ENCODE results near the gene PSG4.
A peak's percentile ranks its signal among the peaks of the same experiment; 100 is the strongest.
"Not testable (repeated sequence)": the region's sequence is repeated elsewhere in the genome, so short reads cannot be mapped to it uniquely, and the experiment has no call there.

Gene PSG4

DNA sequence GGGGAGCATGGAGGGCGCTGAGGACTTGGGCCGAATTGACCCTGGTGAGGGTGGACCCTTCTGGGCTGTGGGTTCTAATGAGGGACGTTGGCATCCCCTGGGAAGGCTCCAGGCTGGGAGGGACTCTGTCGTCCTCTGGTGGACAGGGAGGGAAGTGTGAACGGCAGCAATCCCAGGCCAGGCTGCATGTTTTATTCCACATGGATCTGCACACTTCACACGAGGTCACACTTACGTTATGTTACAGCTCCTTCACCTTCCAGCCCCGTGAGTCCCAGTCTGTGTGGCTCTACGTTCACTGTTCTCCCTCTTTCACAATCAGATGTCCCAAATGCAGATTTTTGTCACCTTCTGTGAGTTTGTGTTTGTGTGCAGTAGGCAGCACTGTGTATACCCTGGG is 17.3 kb downstream of the PSG4 start:
- not testable (repeated sequence) for H3K4me3 ChIP-seq (ENCODE audit: control insufficient read depth, low read depth, low read length); DNase-seq (ENCODE audit: low read depth)
- TF ChIP-seq, protein P1, sequence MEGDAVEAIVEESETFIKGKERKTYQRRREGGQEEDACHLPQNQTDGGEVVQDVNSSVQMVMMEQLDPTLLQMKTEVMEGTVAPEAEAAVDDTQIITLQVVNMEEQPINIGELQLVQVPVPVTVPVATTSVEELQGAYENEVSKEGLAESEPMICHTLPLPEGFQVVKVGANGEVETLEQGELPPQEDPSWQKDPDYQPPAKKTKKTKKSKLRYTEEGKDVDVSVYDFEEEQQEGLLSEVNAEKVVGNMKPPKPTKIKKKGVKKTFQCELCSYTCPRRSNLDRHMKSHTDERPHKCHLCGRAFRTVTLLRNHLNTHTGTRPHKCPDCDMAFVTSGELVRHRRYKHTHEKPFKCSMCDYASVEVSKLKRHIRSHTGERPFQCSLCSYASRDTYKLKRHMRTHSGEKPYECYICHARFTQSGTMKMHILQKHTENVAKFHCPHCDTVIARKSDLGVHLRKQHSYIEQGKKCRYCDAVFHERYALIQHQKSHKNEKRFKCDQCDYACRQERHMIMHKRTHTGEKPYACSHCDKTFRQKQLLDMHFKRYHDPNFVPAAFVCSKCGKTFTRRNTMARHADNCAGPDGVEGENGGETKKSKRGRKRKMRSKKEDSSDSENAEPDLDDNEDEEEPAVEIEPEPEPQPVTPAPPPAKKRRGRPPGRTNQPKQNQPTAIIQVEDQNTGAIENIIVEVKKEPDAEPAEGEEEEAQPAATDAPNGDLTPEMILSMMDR (IDR thresholded peaks at IDR 0.05; ENCODE audit: control insufficient read depth, insufficient read depth, low read depth, low read length, missing control alignments), result peak; percentile 62

DNA sequence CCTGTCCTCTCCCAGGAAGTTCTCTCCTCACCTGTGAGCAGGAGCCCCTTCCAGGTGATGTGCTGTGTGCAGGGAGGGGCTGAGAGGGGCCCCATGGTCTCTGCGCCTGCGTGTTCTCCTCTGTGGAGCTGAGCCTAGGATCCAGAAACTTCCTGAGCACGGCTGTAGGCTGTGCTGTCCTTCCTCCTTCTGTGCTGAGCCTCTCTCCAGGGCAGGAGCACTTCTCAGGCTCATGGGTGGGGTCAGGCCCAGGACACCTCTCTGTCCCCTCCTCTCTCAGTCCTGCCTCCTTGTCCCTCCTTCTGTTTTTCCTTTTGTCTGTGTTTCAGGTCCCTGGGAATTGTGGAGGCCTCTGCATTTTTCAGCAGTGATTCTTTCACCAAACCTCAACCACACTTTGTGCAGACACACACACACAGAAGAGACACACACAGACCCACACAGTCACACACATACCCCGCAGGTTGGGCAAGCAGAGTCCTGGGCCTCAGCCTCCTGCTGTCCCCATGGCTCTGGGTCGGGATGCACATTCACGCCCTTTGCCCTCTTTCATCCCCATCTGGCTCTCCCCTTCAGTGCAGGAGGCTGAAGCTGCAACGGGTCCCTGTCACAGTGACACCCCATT is 19.0 kb downstream of the PSG4 start, which contains the start of gene PSG5:
Gene PSG5 (minus strand): TSS at position 226 of the 625 bp plus-strand sequence. CDS start 131 bp downstream, at position 95.
- H3K4me3 ChIP-seq (ENCODE audit: control insufficient read depth, low read depth, low read length), result peak within 1 kb of the TSS; percentile 13; the same call in 1 of the 2 replicates

GRCh38 chr19:43181869-43182771 is 23.3 kb downstream of the PSG4 start:
- not testable (repeated sequence) for H3K4me3 ChIP-seq (ENCODE audit: control insufficient read depth, low read depth, low read length)
- peak; percentile 47 for DNase-seq (ENCODE audit: low read depth)

More for the DNA sequence above, 19.0 kb downstream of the PSG4 start, which contains the start of gene PSG5:
- DNase-seq (ENCODE audit: low read depth), result not testable (repeated sequence)

DNA sequence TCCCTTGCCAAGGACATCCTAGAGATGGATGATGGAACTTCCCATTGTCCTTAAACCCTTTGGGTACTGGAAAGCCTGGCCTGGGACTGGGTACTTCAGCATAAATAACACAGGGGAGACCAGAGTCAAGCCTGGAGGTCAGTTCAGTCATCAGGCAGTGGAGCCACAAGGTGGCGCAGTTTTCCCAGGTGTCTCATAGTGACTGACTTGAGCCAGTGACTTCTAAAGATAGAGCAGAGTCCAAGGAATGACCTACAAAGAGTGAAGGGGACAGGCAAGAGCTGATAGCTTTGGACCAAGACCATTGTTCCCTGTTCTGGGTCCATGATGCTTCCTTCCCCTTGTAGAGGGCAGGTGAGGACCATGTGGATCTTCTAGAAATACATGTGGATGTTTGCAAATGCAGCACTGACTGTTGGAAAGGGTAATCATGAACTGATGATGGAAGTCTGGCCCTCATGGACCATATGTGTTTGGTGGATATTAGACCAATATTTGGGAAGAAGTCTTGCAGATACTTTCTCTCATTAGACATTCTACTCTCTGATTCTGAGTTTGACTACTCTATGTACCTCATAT is 25.8 kb downstream of the PSG4 start:
- H3K4me3 ChIP-seq (ENCODE audit: control insufficient read depth, low read depth, low read length); DNase-seq (ENCODE audit: low read depth): not testable (repeated sequence)

DNA sequence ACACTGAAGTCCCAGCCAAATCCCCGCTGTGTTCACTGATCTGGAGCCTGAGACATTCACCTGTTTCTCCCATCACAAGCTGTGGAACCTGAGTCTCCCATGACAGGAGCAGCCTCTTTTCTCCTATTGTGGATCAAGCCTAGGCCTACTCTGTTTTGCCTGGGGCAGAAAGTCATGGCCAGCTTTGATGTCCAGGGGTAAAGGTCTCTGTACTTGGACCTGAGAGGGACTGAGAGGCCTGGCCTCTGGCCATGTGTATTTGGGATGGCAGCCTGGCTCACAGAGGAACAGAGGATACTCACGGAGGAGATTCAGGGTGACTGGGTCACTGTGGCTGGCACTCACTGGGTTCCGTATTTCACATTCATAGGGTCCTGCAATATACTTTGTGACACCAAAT is 26.9 kb downstream of the PSG4 start:
- not testable (repeated sequence) for H3K4me3 ChIP-seq (ENCODE audit: control insufficient read depth, low read depth, low read length); DNase-seq (ENCODE audit: low read depth)

GRCh38 chr19:43165906-43166305 is 39.5 kb downstream of the PSG4 start:
- not testable (repeated sequence) for H3K4me3 ChIP-seq (ENCODE audit: control insufficient read depth, low read depth, low read length)

GRCh38 chr19:43163135-43163534 is 42.3 kb downstream of the PSG4 start:
- not testable (repeated sequence) for DNase-seq (ENCODE audit: low read depth); H3K4me3 ChIP-seq (ENCODE audit: control insufficient read depth, low read depth, low read length)

More at GRCh38 chr19:43165906-43166305, 39.5 kb downstream of the PSG4 start:
- not testable (repeated sequence) for DNase-seq (ENCODE audit: low read depth)

GRCh38 chr19:43162261-43162660 is 43.2 kb downstream of the PSG4 start:
- DNase-seq (ENCODE audit: low read depth); H3K4me3 ChIP-seq (ENCODE audit: control insufficient read depth, low read depth, low read length): not testable (repeated sequence)

DNA sequence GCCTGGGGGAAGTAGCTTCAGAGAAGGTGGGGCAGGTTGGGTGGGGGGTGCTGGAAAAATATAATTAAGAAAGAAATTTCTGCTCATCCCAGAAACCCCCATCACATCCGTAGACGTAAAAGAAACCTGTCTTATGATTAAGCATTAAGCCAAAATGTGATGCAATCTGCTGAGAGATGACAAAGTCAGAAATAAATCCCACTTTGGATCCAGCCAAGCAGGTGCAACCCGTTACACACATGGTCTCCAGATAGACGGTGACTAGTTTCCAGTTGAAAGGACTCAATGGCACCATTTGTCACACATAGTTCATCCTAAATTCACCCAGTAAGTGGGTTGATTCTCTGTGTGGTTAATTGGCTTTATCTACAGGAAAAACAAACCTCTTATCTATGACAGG is 53.2 kb downstream of the PSG4 start:
- H3K4me3 ChIP-seq (ENCODE audit: control insufficient read depth, low read depth, low read length), result no peak overlapping the region
- no peak for DNase-seq (ENCODE audit: low read depth)
- TF ChIP-seq, protein P1 (IDR thresholded peaks at IDR 0.05; ENCODE audit: control insufficient read depth, insufficient read depth, low read depth, low read length, missing control alignments), result no peak

GRCh38 chr19:43149788-43150187 is 55.6 kb downstream of the PSG4 start:
- not testable (repeated sequence) for DNase-seq (ENCODE audit: low read depth); H3K4me3 ChIP-seq (ENCODE audit: control insufficient read depth, low read depth, low read length)

DNA sequence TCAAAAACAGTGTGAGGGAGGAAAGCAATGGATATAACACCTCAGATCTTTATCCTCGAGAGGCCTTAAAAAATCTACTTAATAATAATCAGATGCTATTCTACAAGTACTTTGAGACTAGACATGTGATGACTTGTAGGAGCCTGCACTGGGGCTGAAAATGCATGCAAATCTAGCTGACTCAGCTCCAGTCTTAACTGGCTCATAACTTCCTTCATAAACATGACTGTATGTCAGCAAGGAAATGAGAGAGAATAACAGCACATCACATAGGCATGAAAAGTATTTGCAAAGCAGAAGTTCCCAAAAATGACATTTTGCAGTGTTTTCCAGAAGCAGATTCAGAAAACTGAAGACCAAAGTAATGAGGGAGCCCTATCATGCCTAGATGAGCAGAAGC is 57.2 kb downstream of the PSG4 start:
- DNase-seq (ENCODE audit: low read depth), result peak; percentile 83

More for the DNA sequence above, 57.2 kb downstream of the PSG4 start:
- TF ChIP-seq, protein P1 (IDR thresholded peaks at IDR 0.05; ENCODE audit: control insufficient read depth, insufficient read depth, low read depth, low read length, missing control alignments), result no peak
- H3K4me3 ChIP-seq (ENCODE audit: control insufficient read depth, low read depth, low read length), result no peak overlapping the region
